Mesendoderm (in vitro differentiated cells): ENCODE data around the gene HNRNPLL.

ENCODE experiments used
- DNase-seq: peaks from one replicate; pipeline ENCODE4 v3.0.0; 2013
- H2AK5ac ChIP-seq: 2 replicates; pipeline ENCODE4 v1.6.1; 2013; ENCODE audit warnings: low read length, inconsistent platforms
- H2BK120ac ChIP-seq: 2 replicates; pipeline ENCODE4 v1.6.1; 2013; ENCODE audit warnings: low read depth, mild to moderate bottlenecking, low read length, moderate library complexity, mixed read lengths
- H2BK15ac ChIP-seq: replicated peaks from 2 replicates; pipeline ENCODE4 v1.6.1; 2013; ENCODE audit warnings: low read depth, mild to moderate bottlenecking, moderate library complexity
- H2BK5ac ChIP-seq: 2 replicates; pipeline ENCODE4 v1.6.1; 2013; ENCODE audit warnings: low read length, inconsistent platforms
- H3K18ac ChIP-seq: 2 replicates; pipeline ENCODE4 v1.6.1; 2013; ENCODE audit warnings: mild to moderate bottlenecking, low read length, mixed read lengths
- H3K23ac ChIP-seq: one replicate; pipeline ENCODE4 v1.6.1; 2013; ENCODE audit warnings: low read length
- H3K27ac ChIP-seq: 2 replicates; pipeline ENCODE4 v1.5.1; 2013; ENCODE audit warnings: low read depth, mild to moderate bottlenecking, inconsistent platforms, low read length, moderate library complexity
- H3K27me3 ChIP-seq: 2 replicates; pipeline ENCODE4 v1.6.1; 2013; ENCODE audit warnings: low read length, control low read depth, mild to moderate bottlenecking, inconsistent platforms; ENCODE audit not compliant: insufficient read depth, poor library complexity
- H3K36me3 ChIP-seq: 2 replicates; pipeline ENCODE4 v1.6.1; 2013; ENCODE audit warnings: low read length, inconsistent platforms; ENCODE audit not compliant: control insufficient read depth, insufficient read depth
- H3K4ac ChIP-seq: one replicate; pipeline ENCODE4 v1.6.1; 2013; ENCODE audit warnings: low read depth, mild to moderate bottlenecking, low read length, moderate library complexity
- H3K4me1 ChIP-seq: 2 replicates; pipeline ENCODE4 v1.6.1; 2013; ENCODE audit warnings: low read depth, low read length, inconsistent platforms; ENCODE audit not compliant: control insufficient read depth
- H3K4me2 ChIP-seq: 2 replicates; pipeline ENCODE4 v1.6.1; 2013; ENCODE audit warnings: low read length
- H3K4me3 ChIP-seq: 2 replicates; pipeline ENCODE4 v1.5.1; 2013; ENCODE audit warnings: mild to moderate bottlenecking, low read length
- H3K56ac ChIP-seq: one replicate; pipeline ENCODE4 v1.6.1; 2013; ENCODE audit warnings: low read length
- H3K79me1 ChIP-seq: 2 replicates; pipeline ENCODE4 v1.6.1; 2013; ENCODE audit warnings: low read length, inconsistent platforms
- H3K79me2 ChIP-seq: 2 replicates; pipeline ENCODE4 v1.6.1; 2013; ENCODE audit warnings: mild to moderate bottlenecking, low read length; ENCODE audit not compliant: control insufficient read depth, insufficient read depth
- H3K9ac ChIP-seq: 2 replicates; pipeline ENCODE4 v1.6.1; 2013; ENCODE audit warnings: low read length, inconsistent platforms
- H4K5ac ChIP-seq: one replicate; pipeline ENCODE4 v1.6.1; 2013; ENCODE audit warnings: low read length
- H4K8ac ChIP-seq: one replicate; pipeline ENCODE4 v1.6.1; 2013; ENCODE audit warnings: low read depth, mild to moderate bottlenecking, control low read depth, low read length, moderate library complexity
- WGBS: extraction: QIAGEN DNeasy Blood & Tissue Kit; methylation state at CpG from one replicate; pipeline ENCODE4 v1.1.7; 2013; ENCODE audit warnings: low lambda C conversion rate, missing lambda C conversion rate; ENCODE audit not compliant: insufficient coverage; ENCODE audit errors: extremely low coverage; 5-methylcytosine and 5-hydroxymethylcytosine counted together

HNRNPLL gene

GRCh38 chr2:38580115-38580636 is 22.6 kb downstream of the HNRNPLL start:
- H3K27me3 ChIP-seq: no peaks in the 10 kb centered on the region
- H3K9ac ChIP-seq: no peak overlapping the region
- no CpG with 5 or more reads among the region's 2 CpGs for WGBS
- H3K27ac ChIP-seq: no peak overlapping the region
- no peak overlapping the region for H3K18ac ChIP-seq
- H2BK120ac ChIP-seq: no peak overlapping the region
- no peak overlapping the region for H4K5ac ChIP-seq
- no peaks in the 10 kb centered on the region for H3K36me3 ChIP-seq
- peaks cover 5% of the 10 kb centered on the region for H3K79me1 ChIP-seq
- no peak for DNase-seq
- no peaks in the 10 kb centered on the region for H3K4me1 ChIP-seq
- no peak overlapping the region for H3K4me3 ChIP-seq
- no peak overlapping the region for H2BK15ac ChIP-seq
- H3K4me2 ChIP-seq: no peak overlapping the region
- no peak overlapping the region for H2AK5ac ChIP-seq
- no peak overlapping the region for H3K23ac ChIP-seq
- no peak overlapping the region for H2BK5ac ChIP-seq
- H4K8ac ChIP-seq: no peak overlapping the region
- H3K56ac ChIP-seq: no peak overlapping the region
- peaks cover 2% of the 10 kb centered on the region for H3K79me2 ChIP-seq
- H3K4ac ChIP-seq: no peak overlapping the region

DNA sequence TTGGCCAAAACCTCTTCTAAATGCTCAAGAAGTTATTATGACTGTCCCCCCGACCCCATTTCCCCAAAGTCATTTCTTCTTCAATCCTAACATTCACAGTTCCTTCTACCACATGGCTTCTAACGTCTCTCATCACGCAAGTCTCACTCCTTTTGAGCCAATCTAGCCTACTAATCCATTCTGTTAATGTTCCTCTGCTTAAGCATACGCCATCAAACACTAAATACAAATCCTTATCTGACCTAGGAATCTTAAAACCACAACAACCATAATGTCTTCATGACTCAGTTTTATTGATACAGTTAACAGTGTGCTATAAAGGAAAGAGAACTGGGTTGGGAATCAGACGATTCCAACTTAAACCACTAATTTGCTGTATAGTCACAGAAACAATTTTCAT is 23.9 kb downstream of the HNRNPLL start:
- Histone ChIP-seq H2BK5ac (no peak overlapping the region), H3K36me3 (no peaks in the 10 kb centered on the region), H3K18ac (no peak overlapping the region), H3K79me2 (peaks cover 2% of the 10 kb centered on the region), H2AK5ac (no peak overlapping the region), H3K27me3 (no peaks in the 10 kb centered on the region), H4K5ac (no peak overlapping the region), H3K56ac (no peak overlapping the region), H3K9ac (no peak overlapping the region), H4K8ac (no peak overlapping the region), H2BK120ac (no peak overlapping the region), H3K4me3 (no peak overlapping the region), H3K79me1 (peaks cover 3% of the 10 kb centered on the region), H3K4me1 (no peaks in the 10 kb centered on the region), H3K4ac (no peak overlapping the region), H2BK15ac (no peak overlapping the region), H3K23ac (no peak overlapping the region), H3K4me2 (no peak overlapping the region), H3K27ac (no peak overlapping the region)
- 100% methylated on average over 1 of the region's 5 CpGs for WGBS
- no peak for DNase-seq

- Histone ChIP-seq H4K8ac (no peak overlapping the region), H3K4me1 (no peaks in the 10 kb centered on the region), H4K5ac (no peak overlapping the region), H3K79me2 (peaks cover 2% of the 10 kb centered on the region), H3K4ac (no peak overlapping the region), H3K18ac (no peak overlapping the region), H3K56ac (no peak overlapping the region), H3K36me3 (peaks cover 2% of the 10 kb centered on the region), H3K4me3 (no peak overlapping the region), H3K27me3 (no peaks in the 10 kb centered on the region), H3K27ac (no peak overlapping the region), H3K4me2 (no peak overlapping the region), H3K23ac (no peak overlapping the region), H2AK5ac (no peak overlapping the region), H3K9ac (no peak overlapping the region), H2BK15ac (no peak overlapping the region), H3K79me1 (peaks cover 3% of the 10 kb centered on the region), H2BK120ac (no peak overlapping the region), H2BK5ac (no peak overlapping the region)
- DNase-seq: no peak
These were observed 28.4 kb downstream of the HNRNPLL start for GRCh38 chr2:38574278-38574677.

GRCh38 chr2:38572167-38572566 is 30.6 kb downstream of the HNRNPLL start:
- Histone ChIP-seq H3K36me3 (peaks cover 2% of the 10 kb centered on the region), H3K4me3 (no peak overlapping the region), H2BK120ac (no peak overlapping the region)

DNA sequence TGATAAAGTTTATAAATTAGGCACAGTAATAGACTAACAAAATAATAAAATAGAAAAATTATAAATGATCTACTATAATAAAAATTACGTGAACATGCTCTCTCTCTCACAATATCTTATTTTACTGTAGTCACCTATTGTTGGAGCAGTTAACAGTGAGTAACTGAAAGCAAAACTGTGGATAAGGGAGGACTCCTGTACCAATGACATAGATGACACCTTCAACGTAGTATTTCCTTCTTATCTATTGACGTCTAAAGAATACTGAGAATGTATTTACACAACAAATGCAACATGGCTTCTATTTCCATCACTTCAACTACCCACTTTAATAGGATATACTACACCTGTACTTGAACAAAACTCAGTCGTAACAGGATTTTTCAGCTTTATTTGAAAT is 31.5 kb downstream of the HNRNPLL start:
- no peak overlapping the region for H2BK5ac ChIP-seq
- no peak overlapping the region for H2BK120ac ChIP-seq
- no peak for DNase-seq
- H4K8ac ChIP-seq: no peak overlapping the region
- H3K27ac ChIP-seq: no peak overlapping the region
- no peaks in the 10 kb centered on the region for H3K79me1 ChIP-seq
- H3K18ac ChIP-seq: no peak overlapping the region
- H3K23ac ChIP-seq: no peak overlapping the region
- no peaks in the 10 kb centered on the region for H3K4me1 ChIP-seq
- no peak overlapping the region for H4K5ac ChIP-seq
- WGBS: no CpG with 5 or more reads among the region's 4 CpGs
- no peak overlapping the region for H3K56ac ChIP-seq
- peaks cover 2% of the 10 kb centered on the region for H3K36me3 ChIP-seq
- H3K9ac ChIP-seq: no peak overlapping the region
- H3K4ac ChIP-seq: no peak overlapping the region
- H2BK15ac ChIP-seq: no peak overlapping the region
- H2AK5ac ChIP-seq: no peak overlapping the region
- no peak overlapping the region for H3K4me2 ChIP-seq
- H3K79me2 ChIP-seq: no peaks in the 10 kb centered on the region
- no peak overlapping the region for H3K4me3 ChIP-seq
- no peaks in the 10 kb centered on the region for H3K27me3 ChIP-seq

More at GRCh38 chr2:38572167-38572566, 30.6 kb downstream of the HNRNPLL start:
- H2AK5ac ChIP-seq: no peak overlapping the region
- DNase-seq: no peak
- no peak overlapping the region for H4K5ac ChIP-seq
- no peak overlapping the region for H3K9ac ChIP-seq
- no CpG with 5 or more reads among the region's 1 CpG for WGBS
- no peak overlapping the region for H3K4me2 ChIP-seq
- H2BK5ac ChIP-seq: no peak overlapping the region
- H2BK15ac ChIP-seq: no peak overlapping the region
- no peak overlapping the region for H3K23ac ChIP-seq
- no peak overlapping the region for H3K27ac ChIP-seq
- H3K27me3 ChIP-seq: no peaks in the 10 kb centered on the region
- no peak overlapping the region for H4K8ac ChIP-seq
- no peaks in the 10 kb centered on the region for H3K79me2 ChIP-seq
- H3K79me1 ChIP-seq: no peaks in the 10 kb centered on the region
- no peak overlapping the region for H3K18ac ChIP-seq
- H3K56ac ChIP-seq: no peak overlapping the region
- H3K4me1 ChIP-seq: no peaks in the 10 kb centered on the region
- H3K4ac ChIP-seq: no peak overlapping the region

DNA sequence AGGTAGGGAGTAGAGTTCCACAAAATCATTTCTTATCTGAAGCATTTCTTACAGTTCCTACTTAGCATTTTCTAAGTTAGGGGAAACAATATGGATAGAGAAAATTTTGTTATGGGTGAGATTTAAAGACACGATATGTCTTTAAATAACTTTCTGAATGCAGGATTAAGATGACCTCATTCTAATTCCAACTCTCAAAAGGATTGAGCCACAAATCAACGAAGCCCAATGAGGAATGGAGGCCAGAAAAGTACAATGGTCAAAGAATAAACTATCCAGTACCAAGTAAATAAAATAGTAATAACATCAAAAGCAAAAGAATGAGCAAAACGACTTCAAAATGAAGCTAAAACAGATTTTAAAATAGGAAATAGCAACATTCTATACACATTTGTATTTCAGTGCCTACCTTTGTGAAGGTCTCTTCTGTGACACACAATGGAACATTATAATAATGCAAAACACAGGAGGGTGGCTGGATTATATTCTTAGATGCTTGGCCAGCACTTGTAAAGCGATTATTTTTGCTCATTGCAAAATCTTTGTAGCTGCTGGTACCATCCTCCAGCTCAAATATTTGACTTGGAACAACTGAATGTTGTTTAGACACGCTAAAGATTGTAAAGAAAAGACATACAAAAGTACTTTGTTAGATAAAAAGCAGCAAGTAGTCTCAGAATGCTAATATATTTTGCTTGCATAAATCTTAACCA is 33.8 kb downstream of the HNRNPLL start:
- H2AK5ac ChIP-seq: no peak overlapping the region
- H3K23ac ChIP-seq: no peak overlapping the region
- H4K8ac ChIP-seq: no peak overlapping the region
- no peak overlapping the region for H3K4me3 ChIP-seq
- no peak overlapping the region for H3K4ac ChIP-seq
- H2BK5ac ChIP-seq: no peak overlapping the region
- no peak overlapping the region for H3K27ac ChIP-seq
- no peak overlapping the region for H2BK15ac ChIP-seq
- H3K56ac ChIP-seq: no peak overlapping the region
- no peaks in the 10 kb centered on the region for H3K79me2 ChIP-seq
- peaks cover 2% of the 10 kb centered on the region for H3K36me3 ChIP-seq
- no peaks in the 10 kb centered on the region for H3K27me3 ChIP-seq
- no peak overlapping the region for H3K9ac ChIP-seq
- no peak overlapping the region for H3K4me2 ChIP-seq
- DNase-seq: no peak
- H3K4me1 ChIP-seq: no peaks in the 10 kb centered on the region
- WGBS: no CpG with 5 or more reads among the region's 5 CpGs
- H4K5ac ChIP-seq: no peak overlapping the region
- no peak overlapping the region for H2BK120ac ChIP-seq
- no peaks in the 10 kb centered on the region for H3K79me1 ChIP-seq
- H3K18ac ChIP-seq: no peak overlapping the region
